OCI-LY1 (cell line): ENCODE measurements around the gene DGKD.

Experiments
- H2AFZ ChIP-seq: fragments of 200-600 bp; sonication (generic), shearing (Covaris generic); 2 replicates; pipeline ENCODE4 v1.6.0; 2014; ENCODE audit warnings: antibody characterized with exemption, mild to moderate bottlenecking, low read length
- H3F3A ChIP-seq: fragments of 200-600 bp; sonication (generic), shearing (Covaris generic); 2 replicates; pipeline ENCODE4 v1.6.0; 2014; ENCODE audit warnings: mild to moderate bottlenecking, antibody characterized with exemption, low read length, moderate library complexity; ENCODE audit not compliant: insufficient read depth
- H3K27ac ChIP-seq: fragments of 200-600 bp; sonication (generic); 2 replicates; pipeline ENCODE4 v1.5.1; 2014; ENCODE audit warnings: low read length, mixed run types, mild to moderate bottlenecking, low read depth; ENCODE audit not compliant: poor library complexity, severe bottlenecking
- H3K27me3 ChIP-seq: fragments of 200-600 bp; sonication (generic); 2 replicates; pipeline ENCODE4 v1.6.0; 2014; ENCODE audit warnings: antibody characterized with exemption, mild to moderate bottlenecking, low read length, moderate library complexity; ENCODE audit not compliant: insufficient read depth
- H3K36me3 ChIP-seq: fragments of 200-600 bp; sonication (generic); 2 replicates; pipeline ENCODE4 v1.6.1; 2014; ENCODE audit warnings: mild to moderate bottlenecking, antibody characterized with exemption, low read length, moderate library complexity, mixed read lengths; ENCODE audit not compliant: insufficient read depth
- H3K4me1 ChIP-seq: fragments of 200-600 bp; sonication (generic); 2 replicates; pipeline ENCODE4 v1.5.1; 2014; ENCODE audit warnings: mild to moderate bottlenecking, low read length, moderate library complexity; ENCODE audit not compliant: insufficient read depth, severe bottlenecking
- H3K4me2 ChIP-seq: fragments of 200-600 bp; sonication (generic), shearing (Covaris generic); 2 replicates; pipeline ENCODE4 v1.6.1; 2014; ENCODE audit warnings: low read length
- H3K4me3 ChIP-seq: fragments of 200-600 bp; sonication (generic); 2 replicates; pipeline ENCODE4 v1.5.1; 2014; ENCODE audit warnings: low read length, low read depth, mild to moderate bottlenecking, mixed read lengths; ENCODE audit not compliant: poor library complexity, severe bottlenecking
- H3K79me2 ChIP-seq: fragments of 200-600 bp; shearing (Covaris generic); 2 replicates; pipeline ENCODE4 v1.6.1; 2016; ENCODE audit warnings: mixed run types, low read length, mixed read lengths; ENCODE audit not compliant: insufficient read depth
- H3K9ac ChIP-seq: fragments of 200-600 bp; sonication (generic), shearing (Covaris generic); 2 replicates; pipeline ENCODE4 v1.6.1; 2014; ENCODE audit warnings: mild to moderate bottlenecking, low read length, mixed read lengths
- H3K9me2 ChIP-seq: fragments of 200-600 bp; sonication (generic), shearing (Covaris generic); 2 replicates; pipeline ENCODE4 v1.6.1; 2014; ENCODE audit warnings: low read depth, mild to moderate bottlenecking, low read length, mixed read lengths
- H3K9me3 ChIP-seq: fragments of 200-600 bp; shearing (Covaris generic); 2 replicates; pipeline ENCODE4 v1.6.1; 2014; ENCODE audit warnings: low read length, mixed read lengths
- H4K20me1 ChIP-seq: fragments of 200-600 bp; sonication (generic), shearing (Covaris generic); 2 replicates; pipeline ENCODE4 v1.6.0; 2016; ENCODE audit warnings: mild to moderate bottlenecking, low read length; ENCODE audit not compliant: insufficient read depth
- CTCF ChIP-seq: fragments of 200-600 bp; sonication (generic), shearing (Covaris generic); IDR thresholded peaks from 2 replicates; pipeline ENCODE4 v1.5.1; 2017; ENCODE audit warnings: mild to moderate bottlenecking, antibody characterized with exemption, low read length, moderate library complexity, mixed read lengths
- EZH2 ChIP-seq: fragments of 200-600 bp; sonication (generic), shearing (Covaris generic); IDR thresholded peaks from 2 replicates; pipeline ENCODE4 v1.8.0; 2017; ENCODE audit warnings: borderline replicate concordance, mixed run types, mild to moderate bottlenecking, antibody characterized with exemption, low read length, moderate library complexity, mixed read lengths

Gene DGKD

GRCh38 chr2:233416706-233417105 is 62.4 kb downstream of the DGKD start:
- Histone ChIP-seq H3K9me2 (no peaks in the 10 kb centered on the region), H3K9me3 (peaks cover 5% of the 10 kb centered on the region), H2AFZ (no peak overlapping the region), H3K4me2 (no peak overlapping the region), H4K20me1 (no peaks in the 10 kb centered on the region), H3K4me1 (peaks cover 51% of the 10 kb centered on the region), H3K79me2 (no peaks in the 10 kb centered on the region), H3K27me3 (no peaks in the 10 kb centered on the region), H3K4me3 (no peak overlapping the region), H3K9ac (no peak overlapping the region), H3F3A (peaks cover 7% of the 10 kb centered on the region; the same call in 1 of the 2 replicates), H3K27ac (no peak overlapping the region), H3K36me3 (no peaks in the 10 kb centered on the region; the same call in 1 of the 2 replicates)
- TF ChIP-seq EZH2 (no peak), CTCF (no peak)

- Histone ChIP-seq H3F3A (peaks cover 7% of the 10 kb centered on the region; the same call in 1 of the 2 replicates), H3K4me3 (no peak overlapping the region), H3K36me3 (no peaks in the 10 kb centered on the region; the same call in 1 of the 2 replicates), H3K27me3 (no peaks in the 10 kb centered on the region), H3K79me2 (no peaks in the 10 kb centered on the region), H3K4me2 (no peak overlapping the region), H3K9ac (no peak overlapping the region), H3K9me2 (no peaks in the 10 kb centered on the region), H2AFZ (no peak overlapping the region), H3K4me1 (peaks cover 57% of the 10 kb centered on the region), H3K9me3 (peaks cover 5% of the 10 kb centered on the region; the same call in 1 of the 2 replicates), H4K20me1 (no peaks in the 10 kb centered on the region), H3K27ac (no peak overlapping the region)
- no peak for TF ChIP-seq CTCF
- TF ChIP-seq EZH2, result no peak
Measured at GRCh38 chr2:233417282-233417681, 63.0 kb downstream of the DGKD start.

GRCh38 chr2:233418052-233418760 is 63.9 kb downstream of the DGKD start:
- Histone ChIP-seq H3K9me3 (no peaks in the 10 kb centered on the region), H3K9me2 (no peaks in the 10 kb centered on the region), H3K27me3 (no peaks in the 10 kb centered on the region), H4K20me1 (no peaks in the 10 kb centered on the region), H3K4me2 (peak overlapping the region; percentile 66), H2AFZ (no peak overlapping the region), H3K27ac (peak overlapping the region; percentile 67), H3K79me2 (no peaks in the 10 kb centered on the region), H3K4me1 (peaks cover 59% of the 10 kb centered on the region), H3K9ac (no peak overlapping the region), H3K4me3 (peak overlapping the region; percentile 49), H3K36me3 (no peaks in the 10 kb centered on the region), H3F3A (peaks cover 7% of the 10 kb centered on the region; the same call in 1 of the 2 replicates)
- TF ChIP-seq CTCF (no peak), EZH2 (no peak)
